A549 (cell line): ENCODE results near the gene GNAO1. TPM values are rescaled to one million over a fixed set of nuclear protein-coding genes. Genes with fewer than 3 reads are reported as not detected.

Experiments used
- ATAC-seq, 2 experiments: fragments of 200-7000 bp in 1 of 2; fragments of >200 bp in 1 of 2; cut with Nextera tagmentation in 1 of 2; cut with Tn5 transposase in 1 of 2; 3 replicates each; pipeline versions ENCODE4 v1.8.0 to v1.9.1; 2018 to 2020; ENCODE audit warnings: mild to moderate bottlenecking in 1 of 2, moderate library complexity in 1 of 2
- CTCF ChIA-PET: fragments of 300-600 bp; sonication (Branson Sonifier 250); formaldehyde crosslinking; extraction: SDS; loops from one replicate; lab custom pipeline; 2021; ENCODE audit warnings: antibody characterized with exemption, inconsistent platforms; lab: Yijun Ruan, JAX
- POLR2A ChIA-PET: fragments of 350-600 bp; formaldehyde crosslinking; extraction: SDS; loops from one replicate; lab custom pipeline; 2021; ENCODE audit warnings: antibody characterized with exemption, inconsistent platforms; lab: Yijun Ruan, JAX
- DNase-seq, 2 experiments: peaks; one replicate each; pipeline versions ENCODE4 v3.0.0 to v3.0.0-alpha.2; 2011 to 2016; ENCODE audit warnings: low read depth in 1 of 2, low spot score in 1 of 2
- FAIRE-seq: peaks from 2 replicates; lab custom pipeline; 2011; peaks lifted over from hg19 to GRCh38; lab: Jason Lieb, UNC
- H3K27ac ChIP-seq, 2 experiments: fragments of >200 bp; sonication (Bioruptor Twin); formaldehyde crosslinking; 3 replicates each; pipeline ENCODE4 v1.5.1; 2016 to 2017
- H3K4me1 ChIP-seq: fragments of >200 bp; sonication (Bioruptor Twin); formaldehyde crosslinking; 3 replicates; pipeline ENCODE4 v1.6.1; 2016
- H3K4me2 ChIP-seq: fragments of >200 bp; sonication (Bioruptor Twin); formaldehyde crosslinking; 3 replicates; pipeline ENCODE4 v1.6.1; 2016
- H3K4me3 ChIP-seq: fragments of >200 bp; sonication (Bioruptor Twin); formaldehyde crosslinking; 3 replicates; pipeline ENCODE4 v1.5.1; 2016
- H3K9me3 ChIP-seq: fragments of >200 bp; sonication (Bioruptor Twin); formaldehyde crosslinking; 3 replicates; pipeline ENCODE4 v1.6.1; 2016
- ATOH8 ChIP-seq: fragments of 250-450 bp; sonication (Bioruptor Pico); IDR thresholded peaks from 2 replicates; pipeline ENCODE4 v1.5.0; 2020; ENCODE audit warnings: low read depth, mild to moderate bottlenecking, moderate library complexity
- BHLHE40 ChIP-seq: IDR thresholded peaks from 2 replicates; pipeline ENCODE4 v1.6.1; 2012; ENCODE audit warnings: low read depth, low read length, inconsistent platforms
- CBX2 ChIP-seq: fragments of 200-600 bp; sonication (generic); IDR thresholded peaks from 2 replicates; pipeline ENCODE4 v1.6.1; 2016; ENCODE audit warnings: low read depth, mild to moderate bottlenecking, borderline replicate concordance
- CBX8 ChIP-seq: fragments of 200-600 bp; sonication (generic); IDR thresholded peaks from 2 replicates; pipeline ENCODE4 v1.6.1; 2016
- EHF ChIP-seq: fragments of 250-450 bp; sonication (Bioruptor Pico); IDR thresholded peaks from 2 replicates; pipeline ENCODE4 v1.5.0; 2020; ENCODE audit warnings: mild to moderate bottlenecking
- EHMT2 ChIP-seq: fragments of 200-600 bp; sonication (generic); IDR thresholded peaks from 2 replicates; pipeline ENCODE4 v1.6.1; 2016; ENCODE audit warnings: antibody characterized with exemption, low read depth, mild to moderate bottlenecking, moderate library complexity
- ELK1 ChIP-seq: fragments of 150-350 bp; IDR thresholded peaks from 2 replicates; pipeline ENCODE4 v1.6.1; 2014; ENCODE audit warnings: low read depth, mild to moderate bottlenecking, low read length
- ESRRA ChIP-seq: fragments of 150-350 bp; IDR thresholded peaks from 2 replicates; pipeline ENCODE4 v1.6.1; 2014; ENCODE audit warnings: mild to moderate bottlenecking, low read length, borderline replicate concordance
- FOXS1 ChIP-seq: fragments of 250-450 bp; sonication (Bioruptor Pico); IDR thresholded peaks from 2 replicates; pipeline ENCODE4 v1.5.0; 2020; ENCODE audit warnings: mild to moderate bottlenecking, moderate library complexity
- GATA3 ChIP-seq: IDR thresholded peaks from 2 replicates; pipeline ENCODE4 v1.6.1; 2012; ENCODE audit warnings: borderline replicate concordance
- HOXB13 ChIP-seq: fragments of 250-450 bp; sonication (Bioruptor Pico); IDR thresholded peaks from 2 replicates; pipeline ENCODE4 v1.5.0; 2020; ENCODE audit warnings: low read depth, mild to moderate bottlenecking, moderate library complexity
- KDM1A ChIP-seq: fragments of 200-600 bp; sonication (generic); IDR thresholded peaks from 2 replicates; pipeline ENCODE4 v1.6.1; 2016; ENCODE audit warnings: low read depth, mild to moderate bottlenecking
- KDM5A ChIP-seq: fragments of 200-600 bp; sonication (generic); IDR thresholded peaks from 2 replicates; pipeline ENCODE4 v1.6.1; 2016; ENCODE audit warnings: antibody characterized with exemption, mild to moderate bottlenecking
- MAZ ChIP-seq: fragments of 150-350 bp; IDR thresholded peaks from 2 replicates; pipeline ENCODE4 v1.6.1; 2014; ENCODE audit warnings: antibody characterized with exemption, low read depth, low read length, borderline replicate concordance
- RCOR1 ChIP-seq: fragments of 150-350 bp; IDR thresholded peaks from 2 replicates; pipeline ENCODE4 v1.6.1; 2014; ENCODE audit warnings: antibody characterized with exemption, low read length, low read depth
- SMC3 ChIP-seq: fragments of >200 bp; sonication (Bioruptor Twin); formaldehyde crosslinking; IDR thresholded peaks from 3 replicates; pipeline ENCODE4 v1.6.1; 2018; ENCODE audit warnings: inconsistent platforms
- TFCP2L1 ChIP-seq: fragments of 250-450 bp; sonication (Bioruptor Pico); IDR thresholded peaks from 2 replicates; pipeline ENCODE4 v1.5.0; 2021; ENCODE audit warnings: mild to moderate bottlenecking
- ZNF302 ChIP-seq: fragments of 250-450 bp; sonication (Bioruptor Pico); IDR thresholded peaks from 2 replicates; pipeline ENCODE4 v1.9.0; 2021; ENCODE audit warnings: inconsistent platforms, mild to moderate bottlenecking, moderate library complexity
- WGBS: methylation state at CpG from one replicate; pipeline ENCODE4 v1.1.6; 2017; ENCODE audit errors: missing lambda C conversion rate; 5-methylcytosine and 5-hydroxymethylcytosine counted together
- polyA plus RNA-seq, 4 experiments: library from polyadenylated mRNA; depleted of rRNA in 3 of 4; stranded (reverse); fragments of >200 nt; fragmentation: RNase III in 1 of 4; extraction: RNeasy Plus Mini Kit Qiagen cat#74134 plus additional on column Dnase treatment in 1 of 4; gene quantifications; 2 replicates in 3 of 4; 3 replicates in 1 of 4; pipeline ENCODE4 v1.2.3, GENCODE V29; 2011 to 2017
- TF ChIP-seq, protein P1 (sequence below): IDR thresholded peaks from 2 replicates; pipeline ENCODE4 v1.6.1; 2012

The GNAO1 gene
- polyA plus RNA-seq, 2 of the 4 experiments (the other 2 are of a cell fraction) = 0.22 to 0.23 TPM

GRCh38 chr16:56252835-56253234 lies 61.5 kb downstream of the GNAO1 start:
- WGBS = 50% methylated on average over 4 of the region's 4 CpGs
- Histone ChIP-seq H3K27ac (no peak overlapping the region), H3K9me3 (no peaks in the 10 kb centered on the region), H3K4me3 (no peak overlapping the region), H3K4me1 (no peaks in the 10 kb centered on the region), H3K4me2 (no peak overlapping the region)
- ATAC-seq (no peak), FAIRE-seq (no peak), DNase-seq (no peak)
- CTCF ChIA-PET = interaction anchor here (0.8 to 1.4 kb wide), 2 partner anchors 12 to 28 kb away, joined by 3 to 6 read pairs; no protein-coding TSS in a partner anchor
- POLR2A ChIA-PET = no interaction called here
- TF ChIP-seq EHF (CRISPR knock-in tag) (no peak), ELK1 (no peak), CBX2 (no peak)

- 0% methylated on average over 1 of the region's 1 CpG for WGBS
- ATAC-seq (no peak), DNase-seq (no peak)
These were observed 64.6 kb downstream of the GNAO1 start for GRCh38 chr16:56255904-56256303.

GRCh38 chr16:56257239-56257638 lies 66.0 kb downstream of the GNAO1 start:
- ChIA-PET CTCF (no interaction called here), POLR2A (no interaction called here)
- WGBS = 35% methylated on average over 6 of the region's 6 CpGs
- TF ChIP-seq RCOR1 (no peak), CBX8 (no peak), HOXB13 (CRISPR knock-in tag) (no peak), EHMT2 (no peak)
- TF ChIP-seq, protein P1, sequence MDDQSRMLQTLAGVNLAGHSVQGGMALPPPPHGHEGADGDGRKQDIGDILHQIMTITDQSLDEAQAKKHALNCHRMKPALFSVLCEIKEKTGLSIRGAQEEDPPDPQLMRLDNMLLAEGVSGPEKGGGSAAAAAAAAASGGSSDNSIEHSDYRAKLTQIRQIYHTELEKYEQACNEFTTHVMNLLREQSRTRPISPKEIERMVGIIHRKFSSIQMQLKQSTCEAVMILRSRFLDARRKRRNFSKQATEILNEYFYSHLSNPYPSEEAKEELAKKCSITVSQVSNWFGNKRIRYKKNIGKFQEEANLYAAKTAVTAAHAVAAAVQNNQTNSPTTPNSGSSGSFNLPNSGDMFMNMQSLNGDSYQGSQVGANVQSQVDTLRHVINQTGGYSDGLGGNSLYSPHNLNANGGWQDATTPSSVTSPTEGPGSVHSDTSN = no peak
- DNase-seq (no peak), FAIRE-seq (no peak), ATAC-seq (no peak)
- Histone ChIP-seq H3K27ac (no peak overlapping the region), H3K4me3 (no peak overlapping the region), H3K4me1 (no peaks in the 10 kb centered on the region), H3K9me3 (no peaks in the 10 kb centered on the region), H3K4me2 (no peak overlapping the region)

More at GRCh38 chr16:56255904-56256303, 64.6 kb downstream of the GNAO1 start:
- H3K9me3 ChIP-seq = no peaks in the 10 kb centered on the region
- H3K4me2 ChIP-seq = no peak overlapping the region
- POLR2A ChIA-PET = no interaction called here
- CTCF ChIA-PET = no interaction called here
- no peak overlapping the region for H3K27ac ChIP-seq
- H3K4me1 ChIP-seq = no peaks in the 10 kb centered on the region
- H3K4me3 ChIP-seq = no peak overlapping the region
- TF ChIP-seq FOXS1 (CRISPR knock-in tag) = no peak
- TF ChIP-seq KDM1A = no peak
- TF ChIP-seq ZNF302 (CRISPR knock-in tag) = no peak
- TF ChIP-seq MAZ = no peak
- TF ChIP-seq GATA3 = no peak
- TF ChIP-seq BHLHE40 = no peak
- TF ChIP-seq ESRRA = no peak
- TF ChIP-seq SMC3 = no peak
- FAIRE-seq = no peak

DNA sequence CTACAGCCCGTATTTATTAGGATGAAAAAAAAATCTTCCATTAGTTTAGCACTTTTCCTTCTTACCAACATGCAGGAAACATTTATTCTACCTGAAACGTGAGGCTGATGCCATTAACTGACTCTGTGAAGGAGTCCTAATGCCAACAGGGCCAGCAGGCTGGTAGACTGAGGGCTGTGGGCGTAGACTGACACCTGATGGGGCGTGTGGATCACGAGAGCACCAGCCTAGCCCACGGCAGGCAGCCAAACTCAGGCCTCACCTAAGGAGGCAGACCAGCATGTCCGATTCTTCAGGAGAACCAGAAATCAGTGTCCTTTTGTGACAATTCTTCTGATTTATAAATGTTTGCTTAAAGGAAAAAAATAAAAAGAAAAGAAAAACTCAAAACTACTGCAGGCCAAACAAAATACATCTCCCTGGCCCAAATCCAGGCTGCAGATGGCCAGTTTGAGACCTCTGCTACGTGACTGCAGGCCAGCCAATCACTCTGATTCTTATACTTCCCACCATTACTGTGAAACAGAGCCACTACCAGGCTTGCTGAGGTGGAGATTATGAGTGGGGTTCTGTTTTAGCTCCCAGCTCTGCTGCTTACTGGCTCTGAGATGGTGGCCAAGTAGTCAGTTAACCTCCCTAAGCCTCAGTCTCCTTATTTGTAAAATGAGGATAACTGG lies 66.5 kb downstream of the GNAO1 start:
- ChIA-PET POLR2A (no interaction called here), CTCF (no interaction called here)
- no peak overlapping the region for H3K27ac ChIP-seq
- H3K4me3 ChIP-seq = no peak overlapping the region
- H3K4me2 ChIP-seq = no peak overlapping the region
- no peaks in the 10 kb centered on the region for H3K9me3 ChIP-seq
- FAIRE-seq (no peak), ATAC-seq (no peak), DNase-seq (no peak)
- no peak for TF ChIP-seq KDM1A
- no peak for TF ChIP-seq ATOH8 (CRISPR knock-in tag)
- no peak for TF ChIP-seq TFCP2L1 (CRISPR knock-in tag)
- TF ChIP-seq KDM5A = no peak
- TF ChIP-seq, protein P1 = no peak
- 24% methylated on average over 8 of the region's 8 CpGs for WGBS
- no peaks in the 10 kb centered on the region for H3K4me1 ChIP-seq
